Osteocyte (in vitro differentiated cells): Measurements from ENCODE around the gene TRAK1. TPM values are rescaled to one million over a fixed set of nuclear protein-coding genes. Genes with fewer than 3 reads are reported as not detected.

ENCODE experiments used
- DNase-seq: peaks from one replicate; pipeline ENCODE4 v3.0.0; 2021; ENCODE audit warnings: mixed read lengths; ENCODE audit not compliant: unreplicated experiment; ENCODE audit errors: extremely low spot score
- H3K27ac Mint-ChIP-seq: one replicate; pipeline ENCODE4 v1.8.0; 2021; ENCODE audit warnings: mild to moderate bottlenecking, mixed read lengths; ENCODE audit not compliant: unreplicated experiment
- H3K27me3 Mint-ChIP-seq: one replicate; pipeline ENCODE4 v1.8.0; 2021; ENCODE audit warnings: mixed read lengths; ENCODE audit not compliant: unreplicated experiment
- H3K36me3 Mint-ChIP-seq: one replicate; pipeline ENCODE4 v1.8.0; 2021; ENCODE audit warnings: mixed read lengths; ENCODE audit not compliant: unreplicated experiment
- H3K4me1 Mint-ChIP-seq: one replicate; pipeline ENCODE4 v1.8.0; 2021; ENCODE audit warnings: mixed read lengths; ENCODE audit not compliant: unreplicated experiment
- H3K4me3 Mint-ChIP-seq: one replicate; pipeline ENCODE4 v1.8.0; 2021; ENCODE audit warnings: mild to moderate bottlenecking, moderate library complexity, mixed read lengths; ENCODE audit not compliant: unreplicated experiment
- H3K9me3 Mint-ChIP-seq: one replicate; pipeline ENCODE4 v1.8.0; 2021; ENCODE audit warnings: mixed read lengths; ENCODE audit not compliant: unreplicated experiment
- total RNA-seq: library from RNA; stranded (reverse); gene quantifications from 2 replicates; pipeline ENCODE4 v1.2.1, GENCODE V29; 2021
- TF ChIP-seq, protein P1 (sequence below): fragments of 200-600 bp; sonication (generic); IDR thresholded peaks from 2 replicates; pipeline ENCODE4 v1.5.0; 2021; ENCODE audit warnings: antibody characterized with exemption, mild to moderate bottlenecking, moderate library complexity

TRAK1 gene
- total RNA-seq, 1 donor from 2014 or later, result 30.7 TPM

DNA sequence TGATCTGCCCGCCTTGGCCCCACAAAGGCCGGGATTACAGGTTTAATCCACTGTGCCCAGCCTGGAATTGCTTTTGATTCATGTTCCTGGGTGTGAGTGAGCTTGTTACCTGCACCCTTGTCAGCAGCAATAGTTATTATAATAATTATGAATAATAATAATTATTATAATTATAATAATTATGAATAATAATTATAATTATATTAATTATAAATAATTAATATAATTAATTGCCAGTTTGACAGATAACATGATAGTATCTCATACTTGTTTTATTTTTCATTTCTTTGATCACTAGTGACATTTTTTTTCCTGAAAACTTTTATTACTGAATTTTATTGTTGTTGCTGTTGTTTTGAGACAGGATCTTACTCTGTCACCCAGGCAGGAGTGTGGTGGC is 21.1 kb upstream of the TRAK1 start:
- Mint-ChIP-seq H3K27ac (peak overlapping the region; percentile 94), H3K36me3 (no peaks in the 10 kb centered on the region), H3K9me3 (no peaks in the 10 kb centered on the region), H3K27me3 (no peaks in the 10 kb centered on the region), H3K4me3 (no peak overlapping the region), H3K4me1 (peaks cover 62% of the 10 kb centered on the region)
- TF ChIP-seq, protein P1, sequence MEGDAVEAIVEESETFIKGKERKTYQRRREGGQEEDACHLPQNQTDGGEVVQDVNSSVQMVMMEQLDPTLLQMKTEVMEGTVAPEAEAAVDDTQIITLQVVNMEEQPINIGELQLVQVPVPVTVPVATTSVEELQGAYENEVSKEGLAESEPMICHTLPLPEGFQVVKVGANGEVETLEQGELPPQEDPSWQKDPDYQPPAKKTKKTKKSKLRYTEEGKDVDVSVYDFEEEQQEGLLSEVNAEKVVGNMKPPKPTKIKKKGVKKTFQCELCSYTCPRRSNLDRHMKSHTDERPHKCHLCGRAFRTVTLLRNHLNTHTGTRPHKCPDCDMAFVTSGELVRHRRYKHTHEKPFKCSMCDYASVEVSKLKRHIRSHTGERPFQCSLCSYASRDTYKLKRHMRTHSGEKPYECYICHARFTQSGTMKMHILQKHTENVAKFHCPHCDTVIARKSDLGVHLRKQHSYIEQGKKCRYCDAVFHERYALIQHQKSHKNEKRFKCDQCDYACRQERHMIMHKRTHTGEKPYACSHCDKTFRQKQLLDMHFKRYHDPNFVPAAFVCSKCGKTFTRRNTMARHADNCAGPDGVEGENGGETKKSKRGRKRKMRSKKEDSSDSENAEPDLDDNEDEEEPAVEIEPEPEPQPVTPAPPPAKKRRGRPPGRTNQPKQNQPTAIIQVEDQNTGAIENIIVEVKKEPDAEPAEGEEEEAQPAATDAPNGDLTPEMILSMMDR, result no peak
- no peak for DNase-seq

DNA sequence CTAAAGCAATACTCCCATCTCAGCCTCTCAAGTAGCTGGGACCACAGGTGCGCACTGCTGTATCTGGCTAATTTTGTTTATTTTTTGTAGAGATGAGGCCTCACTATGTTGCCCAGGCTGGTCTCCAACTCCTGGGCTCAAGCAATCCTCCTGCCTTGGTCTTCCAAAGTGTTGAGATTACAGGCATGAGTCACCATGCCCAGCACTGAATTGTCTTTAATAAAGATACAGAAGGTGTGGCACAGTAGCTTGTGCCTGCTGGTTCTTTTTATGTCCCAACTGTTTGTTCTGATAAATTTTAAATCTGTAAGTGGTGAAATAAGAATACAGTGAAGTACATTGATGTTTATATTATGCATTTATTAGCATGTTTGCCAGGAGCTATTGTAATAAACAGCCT is 20.6 kb upstream of the TRAK1 start:
- peaks cover 62% of the 10 kb centered on the region for H3K4me1 Mint-ChIP-seq
- H3K27me3 Mint-ChIP-seq, result no peaks in the 10 kb centered on the region
- no peaks in the 10 kb centered on the region for H3K9me3 Mint-ChIP-seq
- H3K36me3 Mint-ChIP-seq, result no peaks in the 10 kb centered on the region
- TF ChIP-seq, protein P1, result no peak
- H3K27ac Mint-ChIP-seq, result peak overlapping the region; percentile 94
- H3K4me3 Mint-ChIP-seq, result no peak overlapping the region
- no peak for DNase-seq

DNA sequence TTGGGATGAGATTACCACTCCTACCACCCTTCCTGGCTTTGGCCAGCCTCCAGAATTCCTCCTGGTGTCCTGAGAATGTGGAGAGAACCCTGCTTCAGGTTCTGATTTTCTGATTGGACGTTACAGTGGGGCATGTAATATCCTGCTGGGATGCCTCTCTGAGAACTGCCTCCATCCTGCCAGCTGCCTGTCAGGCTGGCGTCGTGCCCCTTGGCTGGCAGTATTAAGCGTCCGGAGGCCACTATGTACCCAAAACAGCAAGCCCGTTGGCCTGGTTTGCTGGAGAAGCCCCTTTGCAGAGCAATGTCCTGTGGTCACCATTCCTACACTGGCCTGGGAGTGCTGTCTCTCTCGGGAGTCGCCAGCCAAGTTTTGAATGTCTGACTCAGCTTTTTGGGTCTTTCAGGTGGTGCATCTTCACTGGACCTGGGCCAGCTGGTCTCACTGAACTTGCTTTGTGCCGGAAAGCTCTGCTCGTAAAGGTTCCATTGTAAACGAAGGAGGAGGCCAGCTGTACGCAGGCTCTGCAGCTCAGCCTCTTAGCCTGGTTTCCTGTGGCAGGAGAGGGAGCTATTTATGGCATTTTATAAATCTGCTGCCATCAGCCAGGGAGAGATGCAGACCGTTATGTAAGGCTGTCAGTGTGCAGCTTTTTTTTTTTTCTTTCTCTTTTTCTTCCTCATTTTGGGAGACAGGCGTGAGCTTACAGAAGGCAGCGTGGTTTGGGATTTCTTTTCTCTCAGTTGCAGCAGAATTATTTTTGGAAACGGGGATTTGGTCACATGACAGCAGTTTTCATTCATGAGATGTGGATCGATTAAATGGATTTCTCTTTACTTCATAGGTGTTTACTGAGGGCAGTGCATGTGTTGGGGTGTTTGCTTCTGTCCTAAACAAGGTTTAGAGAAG is 19.0 kb upstream of the TRAK1 start:
- Mint-ChIP-seq H3K4me3 (peak overlapping the region; percentile 63), H3K9me3 (peaks cover 7% of the 10 kb centered on the region), H3K36me3 (peaks cover 2% of the 10 kb centered on the region), H3K27ac (peak overlapping the region; percentile 94), H3K27me3 (no peaks in the 10 kb centered on the region), H3K4me1 (peaks cover 49% of the 10 kb centered on the region)
- TF ChIP-seq, protein P1, result peak; percentile 11
- DNase-seq, result peak; percentile 86

DNA sequence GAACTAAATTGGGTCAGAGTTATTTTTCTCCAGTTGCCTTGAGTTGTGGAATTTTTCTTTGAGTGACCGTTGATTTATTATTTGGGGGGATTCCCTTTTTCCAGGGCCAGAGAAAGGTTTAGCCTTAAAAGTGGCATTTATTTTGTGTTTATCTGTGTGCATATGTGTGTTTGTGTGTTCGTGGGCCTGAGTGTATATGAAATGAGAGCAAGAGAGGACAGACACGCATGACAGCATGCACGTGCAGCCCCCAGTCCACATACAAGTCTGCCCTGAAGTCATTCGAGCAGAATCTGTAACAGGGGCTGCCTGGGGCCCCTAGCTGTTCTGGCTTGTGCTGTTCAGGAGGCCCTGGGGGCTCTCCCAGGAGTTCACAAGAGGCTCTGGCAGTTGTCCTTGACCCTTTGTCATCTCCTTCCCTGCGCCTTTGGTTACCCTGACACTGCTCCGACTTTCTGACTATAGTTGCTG is 18.3 kb upstream of the TRAK1 start:
- Mint-ChIP-seq H3K4me3 (peak overlapping the region; percentile 63), H3K9me3 (peaks cover 7% of the 10 kb centered on the region)

DNA sequence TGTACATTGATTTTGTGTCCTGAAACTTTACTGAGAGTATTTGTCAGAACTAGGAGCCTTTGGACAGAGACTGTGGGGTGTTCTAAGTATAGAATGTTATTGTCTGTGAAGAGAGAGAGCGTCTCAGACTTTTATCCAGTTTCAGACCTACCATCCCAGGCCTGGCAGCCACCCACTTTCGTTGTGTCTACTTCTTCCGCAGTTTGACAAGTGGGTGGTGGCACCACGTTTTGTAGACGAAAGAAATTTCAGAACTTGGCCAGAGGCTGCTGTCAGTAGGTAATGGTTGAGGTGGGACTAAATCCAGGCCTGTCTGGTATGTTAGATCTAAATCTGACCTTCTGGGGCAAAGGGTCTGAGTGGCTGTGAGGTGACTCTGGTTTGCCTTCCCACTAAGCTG is 13.4 kb upstream of the TRAK1 start:
- no peaks in the 10 kb centered on the region for H3K27me3 Mint-ChIP-seq
- H3K9me3 Mint-ChIP-seq, result peaks cover 7% of the 10 kb centered on the region
- peaks cover 56% of the 10 kb centered on the region for H3K4me1 Mint-ChIP-seq
- no peak overlapping the region for H3K4me3 Mint-ChIP-seq
- DNase-seq, result no peak
- H3K27ac Mint-ChIP-seq, result peak overlapping the region; percentile 61
- H3K36me3 Mint-ChIP-seq, result peaks cover 5% of the 10 kb centered on the region
- TF ChIP-seq, protein P1, result no peak

More for the DNA sequence above, 18.3 kb upstream of the TRAK1 start:
- Mint-ChIP-seq H3K4me1 (peaks cover 45% of the 10 kb centered on the region), H3K27me3 (no peaks in the 10 kb centered on the region), H3K27ac (peak overlapping the region; percentile 94), H3K36me3 (peaks cover 5% of the 10 kb centered on the region)
- DNase-seq, result no peak
- TF ChIP-seq, protein P1, result no peak
